H9 (cell line): Measurements from ENCODE around the gene GBP3. TPM values are rescaled to one million over a fixed set of nuclear protein-coding genes. Genes with fewer than 3 reads are reported as not detected.

Source experiments
- DNase-seq: peaks from one replicate; pipeline ENCODE4 v3.0.0-alpha.2; 2017
- H2AFZ ChIP-seq: one replicate; pipeline ENCODE4 v1.6.1; 2013; ENCODE audit warnings: mild to moderate bottlenecking, low read length, control low read depth, moderate library complexity
- H2AK5ac ChIP-seq: 2 replicates; pipeline ENCODE4 v1.6.1; 2013; ENCODE audit warnings: low read length, control low read depth, mixed read lengths; ENCODE audit not compliant: insufficient read length
- H2BK120ac ChIP-seq: one replicate; pipeline ENCODE4 v1.6.1; 2013; ENCODE audit warnings: low read depth, mild to moderate bottlenecking, low read length, control low read depth, inconsistent platforms; ENCODE audit not compliant: poor library complexity, severe bottlenecking
- H2BK12ac ChIP-seq: 2 replicates; pipeline ENCODE4 v1.6.1; 2013; ENCODE audit warnings: low read length, control low read depth, mixed read lengths, low read depth; ENCODE audit not compliant: insufficient read length
- H2BK15ac ChIP-seq: 2 replicates; pipeline ENCODE4 v1.6.1; 2013; ENCODE audit warnings: low read depth, low read length, control low read depth
- H2BK20ac ChIP-seq: one replicate; pipeline ENCODE4 v1.6.1; 2013; ENCODE audit warnings: low read depth, mild to moderate bottlenecking, low read length, control low read depth, inconsistent platforms; ENCODE audit not compliant: poor library complexity, severe bottlenecking
- H2BK5ac ChIP-seq: 2 replicates; pipeline ENCODE4 v1.6.1; 2013; ENCODE audit warnings: low read length, control low read depth, mixed read lengths; ENCODE audit not compliant: insufficient read length
- H3K14ac ChIP-seq: 2 replicates; pipeline ENCODE4 v1.6.1; 2013; ENCODE audit warnings: low read length, control low read depth; ENCODE audit not compliant: insufficient read depth
- H3K18ac ChIP-seq: 2 replicates; pipeline ENCODE4 v1.6.1; 2013; ENCODE audit warnings: low read depth, mild to moderate bottlenecking, mixed read lengths, low read length, control low read depth; ENCODE audit not compliant: insufficient read length
- H3K23ac ChIP-seq: 2 replicates; pipeline ENCODE4 v1.6.1; 2013; ENCODE audit warnings: low read length, control low read depth, mixed read lengths, low read depth; ENCODE audit not compliant: insufficient read length
- H3K23me2 ChIP-seq: 2 replicates; pipeline ENCODE4 v1.6.1; 2013; ENCODE audit warnings: low read depth, mild to moderate bottlenecking, mixed read lengths, low read length, control low read depth; ENCODE audit not compliant: insufficient read length, poor library complexity, severe bottlenecking
- H3K27ac ChIP-seq: 2 replicates; pipeline ENCODE4 v1.5.1; 2013; ENCODE audit warnings: low read length, control low read depth, mixed read lengths, low read depth; ENCODE audit not compliant: insufficient read length
- H3K27me3 ChIP-seq: 2 replicates; pipeline ENCODE4 v1.6.1; 2013; ENCODE audit warnings: low read length, control low read depth, inconsistent platforms; ENCODE audit not compliant: insufficient read depth
- H3K4ac ChIP-seq: 2 replicates; pipeline ENCODE4 v1.6.1; 2013; ENCODE audit warnings: low read depth, mild to moderate bottlenecking, control low read depth, inconsistent platforms, low read length, moderate library complexity
- H3K4me1 ChIP-seq: 2 replicates; pipeline ENCODE4 v1.6.1; 2013; ENCODE audit warnings: low read length, control low read depth, inconsistent platforms; ENCODE audit not compliant: insufficient read depth
- H3K4me2 ChIP-seq: 2 replicates; pipeline ENCODE4 v1.6.1; 2013; ENCODE audit warnings: low read length, control low read depth, mixed read lengths; ENCODE audit not compliant: insufficient read length, insufficient read depth
- H3K56ac ChIP-seq: 2 replicates; pipeline ENCODE4 v1.6.1; 2013; ENCODE audit warnings: low read depth, mild to moderate bottlenecking, mixed read lengths, low read length, control low read depth; ENCODE audit not compliant: insufficient read length
- H3K79me1 ChIP-seq: 2 replicates; pipeline ENCODE4 v1.6.1; 2013; ENCODE audit warnings: low read depth, mild to moderate bottlenecking, moderate library complexity, low read length, control low read depth, inconsistent platforms; ENCODE audit not compliant: insufficient read depth, poor library complexity, severe bottlenecking
- H3K79me2 ChIP-seq: 2 replicates; pipeline ENCODE4 v1.6.1; 2013; ENCODE audit warnings: low read length, control low read depth, inconsistent platforms; ENCODE audit not compliant: insufficient read depth
- H3K9ac ChIP-seq: 2 replicates; pipeline ENCODE4 v1.6.1; 2013; ENCODE audit warnings: low read length, control low read depth, mixed read lengths; ENCODE audit not compliant: insufficient read length; ENCODE audit errors: extremely low read depth
- H3K9me3 ChIP-seq: one replicate; pipeline ENCODE4 v1.6.1; 2013; ENCODE audit warnings: low read depth, low read length, inconsistent platforms; ENCODE audit not compliant: control insufficient read depth
- H3T11ph ChIP-seq: one replicate; pipeline ENCODE4 v1.6.1; 2013; ENCODE audit warnings: mild to moderate bottlenecking, low read length, control low read depth, inconsistent platforms
- H4K20me1 ChIP-seq: one replicate; pipeline ENCODE4 v1.6.1; 2013; ENCODE audit not compliant: control insufficient read depth, insufficient read length, insufficient read depth
- H4K5ac ChIP-seq: 2 replicates; pipeline ENCODE4 v1.6.1; 2013; ENCODE audit warnings: low read depth, mild to moderate bottlenecking, mixed read lengths, low read length, control low read depth; ENCODE audit not compliant: insufficient read length
- H4K8ac ChIP-seq: replicated peaks from 2 replicates; pipeline ENCODE4 v1.6.1; 2013; ENCODE audit warnings: low read length, control low read depth, mixed read lengths, low read depth; ENCODE audit not compliant: insufficient read length
- H4K91ac ChIP-seq: 2 replicates; pipeline ENCODE4 v1.6.1; 2013; ENCODE audit warnings: low read depth, mild to moderate bottlenecking, moderate library complexity, mixed read lengths, low read length, control low read depth; ENCODE audit not compliant: insufficient read length
- H3K27ac Mint-ChIP-seq, 3 experiments: 2 replicates in 2 of 3; 3 replicates in 1 of 3; pipeline ENCODE4 v1.8.0; 2020 to 2021; ENCODE audit warnings: mixed read lengths in 3 of 3, mild to moderate bottlenecking in 1 of 3, moderate library complexity in 1 of 3
- H3K27me3 Mint-ChIP-seq: 2 replicates; pipeline ENCODE4 v1.8.0; 2021; ENCODE audit warnings: low read depth, mild to moderate bottlenecking, moderate library complexity, mixed read lengths
- H3K36me3 Mint-ChIP-seq, 3 experiments: 2 replicates in 2 of 3; 3 replicates in 1 of 3; pipeline ENCODE4 v1.8.0; 2020 to 2021; ENCODE audit warnings: low read depth in 3 of 3, mixed read lengths in 3 of 3; ENCODE audit not compliant: insufficient read depth in 1 of 3
- H3K4me1 Mint-ChIP-seq, 2 experiments: 2 replicates each; pipeline ENCODE4 v1.8.0; 2020; ENCODE audit warnings: mixed read lengths in 2 of 2
- H3K4me3 Mint-ChIP-seq, 2 experiments: 2 replicates in 1 of 2; 3 replicates in 1 of 2; pipeline ENCODE4 v1.8.0; 2020 to 2021; ENCODE audit warnings: mild to moderate bottlenecking in 2 of 2, mixed read lengths in 2 of 2, moderate library complexity in 1 of 2
- H3K9me3 Mint-ChIP-seq, 2 experiments: 2 replicates in 1 of 2; 3 replicates in 1 of 2; pipeline ENCODE4 v1.8.0; 2020; ENCODE audit warnings: mild to moderate bottlenecking in 2 of 2, mixed read lengths in 2 of 2, moderate library complexity in 1 of 2
- CTCF ChIP-seq: fragments of 200-600 bp; sonication (generic); conservative IDR thresholded peaks from 3 replicates; pipeline ENCODE4 v1.8.0; 2021; ENCODE audit warnings: antibody characterized with exemption, mild to moderate bottlenecking
- WGBS: extraction: QIAGEN DNeasy Blood & Tissue Kit; methylation state at CpG from one replicate; pipeline ENCODE4 v1.1.7; 2013; ENCODE audit warnings: missing lambda C conversion rate, low lambda C conversion rate, mixed read lengths; ENCODE audit not compliant: insufficient read length; ENCODE audit errors: extremely low coverage; 5-methylcytosine and 5-hydroxymethylcytosine counted together
- total RNA-seq: library from RNA; stranded (reverse); gene quantifications from 2 replicates; pipeline ENCODE4 v1.2.1, GENCODE V29; 2021

The GBP3 gene
- total RNA-seq, 1 experiment from 2014 or later = not detected

- no CpG with 5 or more reads among the region's 4 CpGs for WGBS
- Histone ChIP-seq H3K18ac (no peak overlapping the region), H2BK15ac (no peak overlapping the region), H3K9ac (no peak overlapping the region), H3K9me3 (no peaks in the 10 kb centered on the region), H3K4ac (no peak overlapping the region), H4K5ac (no peak overlapping the region), H3K23ac (no peak overlapping the region), H2BK5ac (no peak overlapping the region), H2AFZ (no peak overlapping the region), H3K79me1 (peaks cover 16% of the 10 kb centered on the region), H2BK20ac (no peak overlapping the region), H2AK5ac (no peak overlapping the region), H4K91ac (no peak overlapping the region), H3T11ph (no peak overlapping the region), H3K23me2 (no peaks in the 10 kb centered on the region), H3K79me2 (peaks cover 28% of the 10 kb centered on the region; the same call in 1 of the 2 replicates), H3K27me3 (no peaks in the 10 kb centered on the region), H3K4me1 (peaks cover 5% of the 10 kb centered on the region; the same call in 1 of the 2 replicates), H3K56ac (no peak overlapping the region), H3K4me2 (no peak overlapping the region), H4K8ac (no peak overlapping the region), H2BK120ac (no peak overlapping the region), H2BK12ac (no peak overlapping the region), H4K20me1 (peaks cover 3% of the 10 kb centered on the region), H3K14ac (no peak overlapping the region), H3K27ac (no peak overlapping the region)
- no peak for TF ChIP-seq CTCF
- peak overlapping the region in 1 of 3 experiments; percentile 39; a peak in 2 of 7 replicates for H3K27ac Mint-ChIP-seq
- peaks cover 27 to 50% (median 45%) of the 10 kb centered on the region in 3 experiments for H3K36me3 Mint-ChIP-seq
- no peak overlapping the region for H3K4me3 Mint-ChIP-seq
- H3K27me3 Mint-ChIP-seq = no peaks in the 10 kb centered on the region
- DNase-seq = no peak
- peaks cover 8 to 29% of the 10 kb centered on the region in 2 experiments for H3K4me1 Mint-ChIP-seq
- H3K9me3 Mint-ChIP-seq = no peaks in the 10 kb centered on the region
Observed at GRCh38 chr1:88985692-88986091, 37.0 kb downstream of the GBP3 start.
